GM12878 (cell line): Measurements from ENCODE around the gene NGRN. TPM values are rescaled to one million over a fixed set of nuclear protein-coding genes. Genes with fewer than 3 reads are reported as not detected.

Experiments
- BMI1 ChIP-seq: fragments of 450-650 bp; IDR thresholded peaks from 2 replicates; pipeline ENCODE4 v1.6.1; 2016; ENCODE audit warnings: mild to moderate bottlenecking, moderate library complexity, borderline replicate concordance
- CBX3 ChIP-seq: fragments of 200-600 bp; sonication (generic); IDR thresholded peaks from 2 replicates; pipeline ENCODE4 v1.6.1; 2016; ENCODE audit warnings: low read depth, borderline replicate concordance
- DPF2 ChIP-seq: fragments of 450-650 bp; IDR thresholded peaks from 2 replicates; pipeline ENCODE4 v1.6.1; 2017; ENCODE audit warnings: mild to moderate bottlenecking
- EED ChIP-seq: sonication (generic); IDR thresholded peaks from 2 replicates; pipeline ENCODE4 v1.6.1; 2016; ENCODE audit warnings: antibody characterized with exemption, low read depth
- IKZF1 ChIP-seq: fragments of 450-650 bp; conservative IDR thresholded peaks from 2 replicates; pipeline ENCODE4 v1.6.1; 2017; ENCODE audit warnings: antibody characterized with exemption, mild to moderate bottlenecking
- MEF2A ChIP-seq: IDR thresholded peaks from 2 replicates; pipeline ENCODE4 v1.6.1; 2011; ENCODE audit warnings: low read depth, mild to moderate bottlenecking, low read length, moderate library complexity; ENCODE audit not compliant: insufficient read depth
- PAX5 ChIP-seq: IDR thresholded peaks from 2 replicates; pipeline ENCODE4 v1.6.1; 2011; ENCODE audit warnings: low read depth, low read length, borderline replicate concordance
- POLR2AphosphoS2 ChIP-seq: IDR thresholded peaks from 2 replicates; pipeline ENCODE4 v1.6.1; 2011; ENCODE audit warnings: low read depth, mild to moderate bottlenecking, low read length, improper control_type of control experiment, moderate library complexity
- RBBP5 ChIP-seq: fragments of 200-600 bp; sonication (generic); conservative IDR thresholded peaks from 2 replicates; pipeline ENCODE4 v1.6.1; 2016
- RUNX3 ChIP-seq: IDR thresholded peaks from 2 replicates; pipeline ENCODE4 v1.6.1; 2012; ENCODE audit warnings: low read length, inconsistent platforms
- SMARCA5 ChIP-seq: fragments of 450-650 bp; IDR thresholded peaks from 2 replicates; pipeline ENCODE4 v1.6.1; 2017; ENCODE audit warnings: mild to moderate bottlenecking
- STAT1 ChIP-seq: fragments of 450-650 bp; conservative IDR thresholded peaks from 2 replicates; pipeline ENCODE4 v1.6.1; 2014; ENCODE audit warnings: antibody characterized with exemption, mild to moderate bottlenecking
- YBX1 ChIP-seq: fragments of 450-650 bp; IDR thresholded peaks from 2 replicates; pipeline ENCODE4 v1.6.1; 2016; ENCODE audit warnings: antibody characterized with exemption
- ZNF217 ChIP-seq: fragments of 450-650 bp; IDR thresholded peaks from 2 replicates; pipeline ENCODE4 v1.6.1; 2017; ENCODE audit warnings: antibody characterized with exemption, mild to moderate bottlenecking
- polyA plus RNA-seq, 11 experiments: library from polyadenylated mRNA; depleted of rRNA in 4 of 11; unstranded in 6 of 11; stranded (reverse) in 5 of 11; fragments of >200 nt; fragmentation: Nextera tagmentation in 4 of 11; fragmentation: Illumina TruSeq in 1 of 11; extraction: Ambion mirVana in 4 of 11; extraction: Trizol in 1 of 11; gene quantifications; 1 replicate in 1 of 11; 2 replicates in 10 of 11; pipeline versions ENCODE4 v1.2.1 to v1.2.3, GENCODE V29; 2011 to 2016; ENCODE audit warnings: inconsistent platforms in 2 of 11, missing spikeins in 2 of 11, low read depth in 1 of 11
- total RNA-seq, 4 experiments: library from RNA; depleted of rRNA in 3 of 4; stranded (reverse); fragments of >200 nt in 3 of 4; fragmentation: Illumina TruSeq in 1 of 4; extraction: Trizol in 1 of 4; gene quantifications; 2 replicates each; pipeline versions ENCODE4 v1.2.1 to v1.2.3, GENCODE V29; 2013 to 2021
- TF ChIP-seq, protein P1 (sequence below): fragments of 450-650 bp; IDR thresholded peaks from 2 replicates; pipeline ENCODE4 v1.6.1; 2014; ENCODE audit warnings: mild to moderate bottlenecking

NGRN gene
- total and polyA plus RNA-seq, 10 of the 15 experiments (the other 5 are each of a cell fraction or from before 2014, with no cell fraction given): 5.8 to 31.3 (median 23.2) TPM

DNA sequence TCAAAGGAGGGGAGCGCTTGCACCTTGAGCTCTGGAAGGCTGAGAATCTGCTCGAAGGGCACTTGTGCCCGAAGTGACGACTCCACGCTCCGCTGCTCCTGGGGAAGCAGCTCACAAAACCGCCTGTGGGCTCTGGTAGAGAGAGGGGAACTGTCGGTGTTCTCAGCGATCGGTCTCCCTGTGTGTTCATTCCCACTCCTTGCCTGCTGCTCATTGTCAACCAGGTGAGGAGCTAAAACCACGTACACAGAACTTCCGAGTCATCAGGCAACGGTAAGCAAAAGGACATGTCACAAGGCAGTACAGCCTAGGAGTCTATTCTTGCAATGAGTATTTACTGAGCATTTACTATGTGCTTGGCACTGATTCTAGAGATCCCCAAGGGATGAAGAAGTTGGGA is 33.3 kb upstream of the NGRN start (continued):
- TF ChIP-seq CBX3 (no peak), EED (no peak), MEF2A (no peak), IKZF1 (peak; percentile 38), POLR2AphosphoS2 (no peak), BMI1 (no peak), ZNF217 (no peak), STAT1 (no peak), RBBP5 (no peak), DPF2 (peak; percentile 26; the same call in 1 of the 2 replicates), SMARCA5 (0 out of 2 replicates have a peak, but pooled peaks have one; percentile 67), RUNX3 (no peak), PAX5 (peak; percentile 98), YBX1 (no peak)
- TF ChIP-seq, protein P1, sequence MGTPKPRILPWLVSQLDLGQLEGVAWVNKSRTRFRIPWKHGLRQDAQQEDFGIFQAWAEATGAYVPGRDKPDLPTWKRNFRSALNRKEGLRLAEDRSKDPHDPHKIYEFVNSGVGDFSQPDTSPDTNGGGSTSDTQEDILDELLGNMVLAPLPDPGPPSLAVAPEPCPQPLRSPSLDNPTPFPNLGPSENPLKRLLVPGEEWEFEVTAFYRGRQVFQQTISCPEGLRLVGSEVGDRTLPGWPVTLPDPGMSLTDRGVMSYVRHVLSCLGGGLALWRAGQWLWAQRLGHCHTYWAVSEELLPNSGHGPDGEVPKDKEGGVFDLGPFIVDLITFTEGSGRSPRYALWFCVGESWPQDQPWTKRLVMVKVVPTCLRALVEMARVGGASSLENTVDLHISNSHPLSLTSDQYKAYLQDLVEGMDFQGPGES: no peak
